ENCODE measurements around the gene LRP3.

The LRP3 gene

DNA sequence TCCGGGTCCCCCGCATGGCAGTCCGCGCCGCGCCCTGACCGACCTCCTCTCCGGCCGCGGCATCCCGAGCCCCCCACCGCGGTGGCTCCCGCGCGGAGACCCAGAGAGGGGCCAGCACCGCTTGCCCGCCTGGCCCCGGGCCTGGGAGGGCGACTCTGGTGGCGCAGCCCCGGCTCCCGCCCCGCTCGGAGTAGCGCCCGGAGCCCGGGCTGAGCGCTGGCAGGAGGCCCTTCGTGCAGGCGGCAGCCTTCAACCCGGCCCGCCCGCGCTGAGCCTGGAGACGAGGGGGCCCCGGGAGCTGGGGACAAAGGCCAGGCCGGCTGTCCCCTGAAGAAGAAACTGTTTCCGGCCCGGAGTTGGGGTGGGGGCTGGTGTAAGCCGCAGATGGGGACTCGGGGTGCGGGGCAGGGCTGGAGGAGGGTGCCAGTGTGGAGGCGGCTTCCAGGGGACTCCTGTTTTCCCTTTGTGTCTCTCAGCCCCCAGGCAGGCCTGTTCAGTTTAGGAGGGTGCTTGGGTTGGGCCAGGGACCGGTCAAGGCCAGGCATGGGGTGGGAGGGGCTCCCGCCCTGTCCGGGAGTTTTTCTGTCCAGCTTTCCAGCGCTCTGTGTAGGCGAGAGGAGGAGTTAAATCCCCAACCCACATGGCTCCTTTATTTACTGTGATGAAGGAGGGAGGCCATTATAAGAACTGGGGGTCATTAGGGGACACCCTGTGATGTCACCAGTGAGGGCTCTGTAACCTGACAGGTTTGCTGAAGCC lies 935 bp downstream of the LRP3 start:
- peak overlapping the region; percentile 51 for H3K4me3 ChIP-seq (ENCODE audit: low read depth, low read length)
- peaks cover 17% of the 10 kb centered on the region for H3K27me3 ChIP-seq (ENCODE audit: control insufficient read depth, insufficient read depth, low read length)
- peaks cover 17% of the 10 kb centered on the region for H3K36me3 ChIP-seq (ENCODE audit: control insufficient read depth, insufficient read depth, low read length)
- H3K27ac ChIP-seq (ENCODE audit: low read depth, low read length), result no peak overlapping the region
- H3K9me3 ChIP-seq (ENCODE audit: control insufficient read depth, insufficient read depth, low read length), result no peaks in the 10 kb centered on the region
- H3K9ac ChIP-seq (ENCODE audit: low read depth, low read length), result no peak overlapping the region
- H3K4me1 ChIP-seq (ENCODE audit: control insufficient read depth, insufficient read depth, low read length), result 0 out of 2 replicates have a peak, but pooled peaks cover 3% of the 10 kb centered on the region

DNA sequence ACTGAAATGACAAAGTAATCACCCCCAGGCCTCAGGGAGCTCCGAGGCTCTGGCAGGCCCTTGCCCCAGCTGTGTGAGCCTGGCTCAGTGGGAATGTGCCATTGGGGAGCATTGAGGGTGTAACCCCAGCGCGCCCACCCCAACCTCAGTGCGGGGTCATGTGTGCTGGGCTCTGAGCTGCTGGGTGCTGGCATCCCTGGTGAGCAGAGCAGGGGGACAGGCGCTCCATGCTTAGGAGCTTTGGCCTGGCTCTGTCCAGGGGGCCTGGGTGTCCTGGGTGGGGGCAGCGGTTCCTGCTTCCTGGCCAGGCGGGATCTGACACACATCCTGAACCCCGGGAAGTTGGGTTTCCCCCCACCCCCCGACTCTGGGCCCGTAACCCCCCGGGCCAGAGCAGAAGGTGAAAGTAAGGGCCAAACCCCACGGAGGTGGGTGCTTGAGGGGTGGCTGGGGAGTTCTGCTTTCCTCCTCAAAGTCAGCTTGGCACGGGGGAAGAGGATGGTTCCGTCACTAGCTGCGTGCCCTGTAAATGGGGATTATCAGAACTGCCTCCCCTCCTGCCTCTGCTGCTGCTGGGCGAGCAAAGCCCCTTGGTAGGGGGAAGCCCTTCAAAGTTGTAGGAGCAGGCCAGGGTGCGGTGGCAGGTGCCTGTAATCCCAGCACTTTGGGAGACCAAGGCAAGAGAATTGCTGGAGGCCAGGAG lies 1.7 kb downstream of the LRP3 start:
- no peak overlapping the region for H3K27ac ChIP-seq (ENCODE audit: low read depth, low read length)
- H3K4me1 ChIP-seq (ENCODE audit: control insufficient read depth, insufficient read depth, low read length), result 0 out of 2 replicates have a peak, but pooled peaks cover 3% of the 10 kb centered on the region
- peaks cover 17% of the 10 kb centered on the region for H3K27me3 ChIP-seq (ENCODE audit: control insufficient read depth, insufficient read depth, low read length)
- H3K9me3 ChIP-seq (ENCODE audit: control insufficient read depth, insufficient read depth, low read length), result no peaks in the 10 kb centered on the region
- H3K36me3 ChIP-seq (ENCODE audit: control insufficient read depth, insufficient read depth, low read length), result peaks cover 17% of the 10 kb centered on the region
- peak overlapping the region; percentile 51 for H3K4me3 ChIP-seq (ENCODE audit: low read depth, low read length)
- H3K9ac ChIP-seq (ENCODE audit: low read depth, low read length), result no peak overlapping the region

GRCh38 chr19:33196446-33197193 lies 2.5 kb downstream of the LRP3 start:
- Histone ChIP-seq H3K4me3 (ENCODE audit: low read depth, low read length) (no peak overlapping the region), H3K4me1 (ENCODE audit: control insufficient read depth, insufficient read depth, low read length) (0 out of 2 replicates have a peak, but pooled peaks cover 3% of the 10 kb centered on the region), H3K9ac (ENCODE audit: low read depth, low read length) (no peak overlapping the region), H3K36me3 (ENCODE audit: control insufficient read depth, insufficient read depth, low read length) (peaks cover 17% of the 10 kb centered on the region), H3K27me3 (ENCODE audit: control insufficient read depth, insufficient read depth, low read length) (peaks cover 17% of the 10 kb centered on the region), H3K27ac (ENCODE audit: low read depth, low read length) (no peak overlapping the region), H3K9me3 (ENCODE audit: control insufficient read depth, insufficient read depth, low read length) (no peaks in the 10 kb centered on the region)

DNA sequence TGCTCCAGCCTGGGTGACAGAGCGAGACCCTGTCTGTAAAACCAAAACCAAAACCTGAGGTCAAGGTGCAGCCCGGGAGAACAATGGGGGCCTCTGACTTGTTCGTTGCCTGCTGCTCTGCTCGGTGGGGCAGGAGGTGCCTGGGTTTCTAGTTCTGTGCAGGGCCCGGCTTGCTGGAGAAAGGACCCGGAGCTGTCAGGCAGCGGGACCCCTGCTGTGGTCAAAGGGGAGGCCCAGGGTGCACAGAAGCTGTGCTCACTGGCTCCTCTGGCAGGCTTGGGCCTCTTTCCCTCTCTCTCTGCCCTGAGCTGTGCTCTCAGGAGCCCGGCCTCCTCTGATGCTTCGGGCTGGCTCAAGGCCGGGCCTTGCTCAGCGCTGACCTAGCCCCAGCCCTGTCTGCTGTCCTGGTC lies 3.5 kb downstream of the LRP3 start:
- Histone ChIP-seq H3K9me3 (ENCODE audit: control insufficient read depth, insufficient read depth, low read length) (no peaks in the 10 kb centered on the region), H3K4me1 (ENCODE audit: control insufficient read depth, insufficient read depth, low read length) (0 out of 2 replicates have a peak, but pooled peaks cover 3% of the 10 kb centered on the region), H3K27me3 (ENCODE audit: control insufficient read depth, insufficient read depth, low read length) (peaks cover 12% of the 10 kb centered on the region), H3K36me3 (ENCODE audit: control insufficient read depth, insufficient read depth, low read length) (peaks cover 19% of the 10 kb centered on the region), H3K27ac (ENCODE audit: low read depth, low read length) (no peak overlapping the region), H3K4me3 (ENCODE audit: low read depth, low read length) (no peak overlapping the region), H3K9ac (ENCODE audit: low read depth, low read length) (no peak overlapping the region)

DNA sequence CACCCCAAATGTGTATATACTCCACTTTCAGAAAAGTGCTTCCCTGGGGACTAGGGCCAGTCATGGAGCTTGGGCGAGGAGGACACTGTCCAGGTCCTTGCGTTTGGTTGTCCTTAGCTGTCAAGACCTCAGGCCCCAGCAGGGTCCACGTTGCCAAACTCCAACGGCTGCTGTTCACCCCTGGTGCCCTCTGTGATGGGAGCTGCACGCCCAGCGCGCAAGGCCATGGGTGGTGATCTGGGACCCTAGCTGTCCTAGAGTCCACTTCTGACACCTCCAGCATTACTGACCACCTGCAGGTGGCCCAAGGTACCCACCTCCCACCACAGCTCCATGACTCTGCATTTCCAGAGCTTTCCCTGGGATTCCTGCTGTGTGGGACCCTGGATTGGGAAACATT lies 4.0 kb downstream of the LRP3 start:
- Histone ChIP-seq H3K4me1 (ENCODE audit: control insufficient read depth, insufficient read depth, low read length) (0 out of 2 replicates have a peak, but pooled peaks cover 3% of the 10 kb centered on the region), H3K36me3 (ENCODE audit: control insufficient read depth, insufficient read depth, low read length) (peaks cover 24% of the 10 kb centered on the region), H3K27me3 (ENCODE audit: control insufficient read depth, insufficient read depth, low read length) (peaks cover 6% of the 10 kb centered on the region), H3K4me3 (ENCODE audit: low read depth, low read length) (no peak overlapping the region), H3K9me3 (ENCODE audit: control insufficient read depth, insufficient read depth, low read length) (no peaks in the 10 kb centered on the region), H3K9ac (ENCODE audit: low read depth, low read length) (no peak overlapping the region), H3K27ac (ENCODE audit: low read depth, low read length) (no peak overlapping the region)

- H3K27me3 ChIP-seq (ENCODE audit: control insufficient read depth, insufficient read depth, low read length), result no peaks in the 10 kb centered on the region
- H3K4me3 ChIP-seq (ENCODE audit: low read depth, low read length), result no peak overlapping the region
- 0 out of 2 replicates have a peak, but pooled peaks cover 3% of the 10 kb centered on the region for H3K4me1 ChIP-seq (ENCODE audit: control insufficient read depth, insufficient read depth, low read length)
- no peaks in the 10 kb centered on the region for H3K9me3 ChIP-seq (ENCODE audit: control insufficient read depth, insufficient read depth, low read length)
- peaks cover 28% of the 10 kb centered on the region for H3K36me3 ChIP-seq (ENCODE audit: control insufficient read depth, insufficient read depth, low read length)
- H3K9ac ChIP-seq (ENCODE audit: low read depth, low read length), result no peak overlapping the region
- no peak overlapping the region for H3K27ac ChIP-seq (ENCODE audit: low read depth, low read length)
Measured at GRCh38 chr19:33199441-33200265, 5.5 kb downstream of the LRP3 start.

DNA sequence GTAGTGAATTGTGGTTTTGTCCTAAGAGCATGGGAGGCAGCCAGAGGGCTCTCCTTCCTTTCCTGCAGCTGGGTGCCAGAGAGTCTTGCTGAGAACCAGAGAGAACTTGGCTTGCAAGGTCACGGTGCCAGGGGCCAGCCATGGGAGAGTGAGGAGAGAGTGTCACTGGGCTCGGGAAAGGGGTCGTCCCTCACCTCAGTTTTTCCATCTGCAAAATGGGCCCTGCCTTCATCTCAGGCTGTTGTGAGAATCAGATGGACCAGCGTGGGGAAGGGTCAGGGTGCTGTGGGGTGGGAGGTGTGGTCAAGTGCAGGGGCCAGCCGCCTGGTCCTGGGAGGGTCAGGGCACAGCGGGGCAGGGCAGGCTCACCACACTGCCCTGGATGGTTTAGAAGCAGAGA lies 7.3 kb downstream of the LRP3 start:
- H3K36me3 ChIP-seq (ENCODE audit: control insufficient read depth, insufficient read depth, low read length), result peaks cover 34% of the 10 kb centered on the region

DNA sequence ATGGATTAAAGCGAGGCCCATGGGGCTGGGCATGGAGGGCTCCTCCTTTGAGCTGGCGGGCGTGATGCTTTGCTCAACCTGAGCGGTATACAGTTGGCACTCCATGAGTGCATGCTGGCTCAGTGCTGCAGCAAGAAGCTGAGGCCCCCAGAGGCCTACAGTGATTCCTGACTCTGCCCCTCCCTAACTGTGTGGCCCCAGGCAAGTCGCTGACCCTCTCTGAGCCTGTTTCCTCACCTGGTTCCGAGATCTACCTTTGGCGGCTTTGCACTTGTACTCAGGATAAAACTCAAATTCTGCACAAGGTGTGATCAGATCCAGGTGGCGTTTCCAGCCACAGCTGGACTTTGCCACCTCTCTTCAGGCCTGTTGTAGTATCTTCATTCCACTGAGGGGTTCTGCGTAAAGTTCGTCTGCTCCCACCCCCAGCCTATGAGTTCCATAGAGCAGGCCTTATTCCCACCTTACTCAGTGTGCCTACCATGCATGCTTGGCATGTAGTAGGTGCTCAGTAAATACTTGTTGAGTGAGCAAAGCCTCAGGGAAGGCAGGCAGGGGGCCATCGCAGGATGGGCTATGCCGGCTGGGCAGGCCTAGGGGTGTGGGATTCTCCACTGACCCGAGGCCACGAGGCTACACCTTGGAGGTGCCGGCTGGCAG lies 7.9 kb downstream of the LRP3 start:
- H3K27ac ChIP-seq (ENCODE audit: low read depth, low read length), result no peak overlapping the region
- peaks cover 30% of the 10 kb centered on the region for H3K36me3 ChIP-seq (ENCODE audit: control insufficient read depth, insufficient read depth, low read length)
- no peaks in the 10 kb centered on the region for H3K27me3 ChIP-seq (ENCODE audit: control insufficient read depth, insufficient read depth, low read length)
- H3K9ac ChIP-seq (ENCODE audit: low read depth, low read length), result no peak overlapping the region
- no peaks in the 10 kb centered on the region for H3K4me1 ChIP-seq (ENCODE audit: control insufficient read depth, insufficient read depth, low read length)
- H3K4me3 ChIP-seq (ENCODE audit: low read depth, low read length), result no peak overlapping the region
- H3K9me3 ChIP-seq (ENCODE audit: control insufficient read depth, insufficient read depth, low read length), result no peaks in the 10 kb centered on the region

More for the DNA sequence above, 7.3 kb downstream of the LRP3 start:
- no peak overlapping the region for H3K9ac ChIP-seq (ENCODE audit: low read depth, low read length)
- no peaks in the 10 kb centered on the region for H3K4me1 ChIP-seq (ENCODE audit: control insufficient read depth, insufficient read depth, low read length)
- no peak overlapping the region for H3K27ac ChIP-seq (ENCODE audit: low read depth, low read length)
- H3K27me3 ChIP-seq (ENCODE audit: control insufficient read depth, insufficient read depth, low read length), result no peaks in the 10 kb centered on the region
- no peak overlapping the region for H3K4me3 ChIP-seq (ENCODE audit: low read depth, low read length)
- H3K9me3 ChIP-seq (ENCODE audit: control insufficient read depth, insufficient read depth, low read length), result no peaks in the 10 kb centered on the region

DNA sequence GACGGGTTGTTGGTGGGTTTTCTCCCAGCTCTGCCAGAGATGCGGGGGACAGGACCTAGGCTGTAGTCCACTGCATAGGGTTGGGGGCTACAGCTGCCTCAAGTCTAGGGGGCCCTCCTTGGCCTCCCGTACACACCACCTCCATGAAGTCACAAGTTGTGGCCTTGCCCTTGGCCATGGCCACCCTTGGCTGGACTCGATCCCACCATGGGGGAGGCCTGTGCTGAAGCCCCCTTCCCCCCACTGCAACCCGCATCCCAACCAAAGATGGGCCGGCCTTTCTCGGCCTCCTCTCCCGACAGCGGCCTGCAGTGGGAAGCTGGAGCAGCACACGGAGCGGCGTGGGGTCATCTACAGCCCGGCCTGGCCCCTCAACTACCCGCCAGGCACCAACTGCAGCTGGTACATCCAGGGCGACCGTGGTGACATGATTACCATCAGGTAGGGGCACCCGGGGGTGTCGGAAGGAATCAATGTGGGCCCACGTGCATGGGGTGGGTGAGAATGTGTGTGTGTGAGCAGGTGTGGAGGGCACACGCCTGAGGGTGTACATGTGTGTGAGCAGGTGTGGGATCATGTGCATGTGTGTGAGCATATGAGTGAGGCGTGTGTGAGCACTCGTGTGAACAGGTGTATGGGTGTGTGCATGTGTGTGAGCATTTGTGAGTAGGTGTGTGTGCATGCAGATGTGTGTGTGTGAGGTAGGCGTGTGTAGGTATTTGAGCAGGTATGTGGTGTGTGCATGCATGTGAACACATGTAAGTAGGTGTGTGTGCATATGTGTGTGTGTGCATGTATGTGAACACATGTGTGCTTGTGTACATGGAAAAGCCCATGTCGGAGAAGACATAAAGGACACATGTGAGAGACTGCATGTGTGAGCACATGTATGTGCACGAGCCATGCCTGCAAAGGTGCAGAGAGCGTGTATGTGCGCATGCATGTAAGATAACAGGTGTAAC lies 8.7 kb downstream of the LRP3 start:
- Histone ChIP-seq H3K36me3 (ENCODE audit: control insufficient read depth, insufficient read depth, low read length) (peaks cover 26% of the 10 kb centered on the region), H3K9ac (ENCODE audit: low read depth, low read length) (no peak overlapping the region), H3K9me3 (ENCODE audit: control insufficient read depth, insufficient read depth, low read length) (no peaks in the 10 kb centered on the region), H3K4me1 (ENCODE audit: control insufficient read depth, insufficient read depth, low read length) (no peaks in the 10 kb centered on the region), H3K4me3 (ENCODE audit: low read depth, low read length) (no peak overlapping the region), H3K27ac (ENCODE audit: low read depth, low read length) (no peak overlapping the region), H3K27me3 (ENCODE audit: control insufficient read depth, insufficient read depth, low read length) (no peaks in the 10 kb centered on the region)
